Activated gamma-delta T cell treated with anti-CD3 and anti-CD28 coated beads, Interleukin-2, amount 50 U/mL, for 16 hours (primary cell): ENCODE results near the gene GALNT10.

Source experiments
- DNase-seq: peaks from one replicate; pipeline ENCODE4 v3.0.0-alpha.2; 2020; ENCODE audit warnings: low read depth

The GALNT10 gene

GRCh38 chr5:154203798-154204578, 13.5 kb downstream of the GALNT10 start:
- DNase-seq: no peak

GRCh38 chr5:154205441-154206117, 15.0 kb downstream of the GALNT10 start:
- DNase-seq: no peak

- no peak for DNase-seq
Measured at GRCh38 chr5:154206311-154206710, 15.8 kb downstream of the GALNT10 start.

GRCh38 chr5:154207204-154207603, 16.7 kb downstream of the GALNT10 start:
- DNase-seq: no peak

GRCh38 chr5:154209591-154210081, 19.1 kb downstream of the GALNT10 start:
- DNase-seq: no peak

GRCh38 chr5:154210163-154210562, 19.6 kb downstream of the GALNT10 start:
- DNase-seq: no peak

- no peak for DNase-seq
Measured at GRCh38 chr5:154211641-154212390, 21.3 kb downstream of the GALNT10 start.

GRCh38 chr5:154213592-154213991, 23.1 kb downstream of the GALNT10 start:
- no peak for DNase-seq

- DNase-seq: no peak
Measured at GRCh38 chr5:154214371-154215106, 24.0 kb downstream of the GALNT10 start.

- DNase-seq: no peak
Measured at GRCh38 chr5:154215571-154216325, 25.2 kb downstream of the GALNT10 start.

GRCh38 chr5:154217462-154217861, 26.9 kb downstream of the GALNT10 start:
- no peak for DNase-seq

GRCh38 chr5:154218786-154219185, 28.3 kb downstream of the GALNT10 start:
- DNase-seq: no peak

GRCh38 chr5:154220625-154221024, 30.1 kb downstream of the GALNT10 start:
- DNase-seq: no peak

GRCh38 chr5:154221371-154221896, 30.9 kb downstream of the GALNT10 start:
- peak; percentile 25 for DNase-seq

GRCh38 chr5:154222414-154222813, 31.9 kb downstream of the GALNT10 start:
- no peak for DNase-seq

GRCh38 chr5:154223320-154223719, 32.8 kb downstream of the GALNT10 start:
- no peak for DNase-seq

- no peak for DNase-seq
Measured at GRCh38 chr5:154227090-154227489, 36.6 kb downstream of the GALNT10 start.

GRCh38 chr5:154228696-154229095, 38.2 kb downstream of the GALNT10 start:
- no peak for DNase-seq

GRCh38 chr5:154230526-154230925, 40.0 kb downstream of the GALNT10 start:
- no peak for DNase-seq

GRCh38 chr5:154234551-154234950, 44.0 kb downstream of the GALNT10 start:
- DNase-seq: no peak

- no peak for DNase-seq
Measured at GRCh38 chr5:154236011-154236410, 45.5 kb downstream of the GALNT10 start.
